ENCODE measurements around the gene MYOM3. TPM values are rescaled to one million over a fixed set of nuclear protein-coding genes. Genes with fewer than 3 reads are reported as not detected.

The MYOM3 gene
- total RNA-seq, 1 donor from 2014 or later, result not detected

- H3K27me3 Mint-ChIP-seq (ENCODE audit: unreplicated experiment), result peaks cover 33% of the 10 kb centered on the region
- no peak overlapping the region for H3K4me3 Mint-ChIP-seq (ENCODE audit: unreplicated experiment)
- no peaks in the 10 kb centered on the region for H3K4me1 Mint-ChIP-seq (ENCODE audit: unreplicated experiment)
- no peak overlapping the region for H3K27ac Mint-ChIP-seq (ENCODE audit: unreplicated experiment)
- no peak for DNase-seq (ENCODE audit: extremely low spot score, unreplicated experiment)
- H3K36me3 Mint-ChIP-seq (ENCODE audit: unreplicated experiment), result no peaks in the 10 kb centered on the region
- H3K9me3 Mint-ChIP-seq (ENCODE audit: unreplicated experiment), result no peaks in the 10 kb centered on the region
- no peak for TF ChIP-seq CTCF (IDR thresholded peaks at IDR 0.05)
These were observed 22.0 kb downstream of the MYOM3 start for GRCh38 chr1:24089743-24090555.

- H3K4me3 Mint-ChIP-seq (ENCODE audit: unreplicated experiment), result no peak overlapping the region
- H3K9me3 Mint-ChIP-seq (ENCODE audit: unreplicated experiment), result no peaks in the 10 kb centered on the region
- no peak for TF ChIP-seq CTCF (IDR thresholded peaks at IDR 0.05)
- H3K27me3 Mint-ChIP-seq (ENCODE audit: unreplicated experiment), result peaks cover 36% of the 10 kb centered on the region
- no peaks in the 10 kb centered on the region for H3K36me3 Mint-ChIP-seq (ENCODE audit: unreplicated experiment)
- no peaks in the 10 kb centered on the region for H3K4me1 Mint-ChIP-seq (ENCODE audit: unreplicated experiment)
- no peak overlapping the region for H3K27ac Mint-ChIP-seq (ENCODE audit: unreplicated experiment)
- no peak for DNase-seq (ENCODE audit: extremely low spot score, unreplicated experiment)
These were observed 22.8 kb downstream of the MYOM3 start for GRCh38 chr1:24089027-24089742.

- Mint-ChIP-seq H3K27me3 (ENCODE audit: unreplicated experiment) (peaks cover 40% of the 10 kb centered on the region), H3K4me3 (ENCODE audit: unreplicated experiment) (no peak overlapping the region), H3K9me3 (ENCODE audit: unreplicated experiment) (no peaks in the 10 kb centered on the region), H3K4me1 (ENCODE audit: unreplicated experiment) (no peaks in the 10 kb centered on the region), H3K36me3 (ENCODE audit: unreplicated experiment) (no peaks in the 10 kb centered on the region), H3K27ac (ENCODE audit: unreplicated experiment) (no peak overlapping the region)
- no peak for DNase-seq (ENCODE audit: extremely low spot score, unreplicated experiment)
- no peak for TF ChIP-seq CTCF (IDR thresholded peaks at IDR 0.05)
These were observed 25.5 kb downstream of the MYOM3 start for GRCh38 chr1:24086466-24086865.

GRCh38 chr1:24085546-24085945 is 26.4 kb downstream of the MYOM3 start:
- TF ChIP-seq CTCF (IDR thresholded peaks at IDR 0.05), result no peak
- Mint-ChIP-seq H3K36me3 (ENCODE audit: unreplicated experiment) (no peaks in the 10 kb centered on the region), H3K4me1 (ENCODE audit: unreplicated experiment) (no peaks in the 10 kb centered on the region), H3K27me3 (ENCODE audit: unreplicated experiment) (peaks cover 42% of the 10 kb centered on the region), H3K9me3 (ENCODE audit: unreplicated experiment) (no peaks in the 10 kb centered on the region), H3K4me3 (ENCODE audit: unreplicated experiment) (no peak overlapping the region), H3K27ac (ENCODE audit: unreplicated experiment) (no peak overlapping the region)
- no peak for DNase-seq (ENCODE audit: extremely low spot score, unreplicated experiment)

GRCh38 chr1:24085007-24085406 is 26.9 kb downstream of the MYOM3 start:
- Mint-ChIP-seq H3K4me1 (ENCODE audit: unreplicated experiment) (no peaks in the 10 kb centered on the region), H3K4me3 (ENCODE audit: unreplicated experiment) (no peak overlapping the region), H3K9me3 (ENCODE audit: unreplicated experiment) (no peaks in the 10 kb centered on the region), H3K36me3 (ENCODE audit: unreplicated experiment) (no peaks in the 10 kb centered on the region), H3K27me3 (ENCODE audit: unreplicated experiment) (peaks cover 42% of the 10 kb centered on the region), H3K27ac (ENCODE audit: unreplicated experiment) (no peak overlapping the region)
- no peak for DNase-seq (ENCODE audit: extremely low spot score, unreplicated experiment)
- TF ChIP-seq CTCF (IDR thresholded peaks at IDR 0.05), result no peak

Measured in osteocyte (in vitro differentiated cells).